Activated CD4-positive, alpha-beta memory T cell treated with anti-CD3 and anti-CD28 coated beads, Interleukin-2, amount 10 ng/mL, durations not matched to agents 7 days and 5 days (primary cell): ENCODE results near the gene TENM3. TPM values are rescaled to one million over a fixed set of nuclear protein-coding genes. Genes with fewer than 3 reads are reported as not detected.

Source experiments
- CTCF ChIA-PET: fragments of 350-600 bp; sonication (Branson Sonifier 250); formaldehyde crosslinking; loops from one replicate; lab custom pipeline; 2021; ENCODE audit warnings: antibody characterized with exemption, inconsistent platforms; lab: Charles Lee
- POLR2A ChIA-PET: fragments of 350-600 bp; sonication (Branson Sonifier 250); formaldehyde crosslinking; loops from one replicate; lab custom pipeline; 2021; ENCODE audit warnings: antibody characterized with exemption; lab: Charles Lee
- DNase-seq: peaks from one replicate; pipeline ENCODE4 v3.0.0-alpha.2; 2020
- H3K27ac Mint-ChIP-seq: one replicate; pipeline ENCODE4 v1.8.0; 2021; ENCODE audit warnings: mild to moderate bottlenecking, mixed read lengths
- H3K27me3 Mint-ChIP-seq: one replicate; pipeline ENCODE4 v1.8.0; 2021; ENCODE audit warnings: mixed read lengths
- H3K36me3 Mint-ChIP-seq: one replicate; pipeline ENCODE4 v1.8.0; 2021; ENCODE audit warnings: low read depth, mixed read lengths
- H3K4me1 Mint-ChIP-seq: one replicate; pipeline ENCODE4 v1.8.0; 2021; ENCODE audit warnings: mixed read lengths
- H3K4me3 Mint-ChIP-seq: one replicate; pipeline ENCODE4 v1.8.0; 2021; ENCODE audit warnings: mild to moderate bottlenecking, mixed read lengths
- H3K9me3 Mint-ChIP-seq: one replicate; pipeline ENCODE4 v1.8.0; 2021; ENCODE audit warnings: mixed read lengths
- total RNA-seq, 2 experiments: library from RNA; stranded (reverse); gene quantifications; one replicate each; pipeline ENCODE4 v1.2.3, GENCODE V29; 2021

Gene TENM3
- total RNA-seq, 2 experiments from 2014 or later = not detected

- Mint-ChIP-seq H3K9me3 (no peaks in the 10 kb centered on the region), H3K27ac (no peak overlapping the region), H3K36me3 (no peaks in the 10 kb centered on the region), H3K4me3 (no peak overlapping the region), H3K4me1 (no peaks in the 10 kb centered on the region), H3K27me3 (no peaks in the 10 kb centered on the region)
- no peak for DNase-seq
- ChIA-PET POLR2A (no interaction called here), CTCF (no interaction called here)
Measured at GRCh38 chr4:182425302-182425701, 182.1 kb downstream of the TENM3 start.

DNA sequence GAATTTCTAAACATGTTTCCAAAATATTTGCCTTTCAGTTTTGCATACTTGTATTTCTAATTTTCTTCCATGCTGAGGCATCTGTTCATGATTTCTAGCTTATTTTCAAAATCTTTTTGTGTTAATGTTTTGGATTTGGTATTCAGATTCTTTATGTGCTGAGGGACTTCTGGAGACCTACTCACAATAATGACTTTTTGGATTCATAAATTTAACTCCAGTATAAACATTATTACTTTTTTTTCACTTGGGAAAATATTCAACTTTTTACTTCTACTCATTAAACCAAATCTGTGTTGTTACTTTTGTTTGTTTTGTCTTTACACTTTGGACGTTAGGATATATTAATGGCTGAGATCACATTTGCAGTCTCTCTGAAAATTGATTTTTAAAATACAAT lies 183.7 kb downstream of the TENM3 start:
- H3K9me3 Mint-ChIP-seq = no peaks in the 10 kb centered on the region
- CTCF ChIA-PET = no interaction called here
- POLR2A ChIA-PET = no interaction called here
- no peaks in the 10 kb centered on the region for H3K4me1 Mint-ChIP-seq
- H3K27ac Mint-ChIP-seq = no peak overlapping the region
- H3K4me3 Mint-ChIP-seq = no peak overlapping the region
- no peaks in the 10 kb centered on the region for H3K27me3 Mint-ChIP-seq
- H3K36me3 Mint-ChIP-seq = no peaks in the 10 kb centered on the region
- DNase-seq = no peak

GRCh38 chr4:182427554-182427953 lies 184.4 kb downstream of the TENM3 start:
- POLR2A ChIA-PET = no interaction called here
- CTCF ChIA-PET = no interaction called here
- Mint-ChIP-seq H3K36me3 (no peaks in the 10 kb centered on the region), H3K9me3 (no peaks in the 10 kb centered on the region), H3K27me3 (no peaks in the 10 kb centered on the region), H3K4me3 (no peak overlapping the region), H3K27ac (no peak overlapping the region), H3K4me1 (no peaks in the 10 kb centered on the region)
- DNase-seq = no peak

GRCh38 chr4:182429896-182430295 lies 186.7 kb downstream of the TENM3 start:
- no peak overlapping the region for H3K4me3 Mint-ChIP-seq
- DNase-seq = no peak
- H3K4me1 Mint-ChIP-seq = no peaks in the 10 kb centered on the region
- H3K27ac Mint-ChIP-seq = no peak overlapping the region
- CTCF ChIA-PET = no interaction called here
- no peaks in the 10 kb centered on the region for H3K9me3 Mint-ChIP-seq
- no peaks in the 10 kb centered on the region for H3K27me3 Mint-ChIP-seq
- H3K36me3 Mint-ChIP-seq = no peaks in the 10 kb centered on the region
- POLR2A ChIA-PET = interaction anchor here (1.1 kb wide), 1 partner anchor 29 kb away, joined by 3 read pairs; no protein-coding TSS in a partner anchor

GRCh38 chr4:182432819-182433218 lies 189.6 kb downstream of the TENM3 start:
- ChIA-PET CTCF (no interaction called here), POLR2A (no interaction called here)
- Mint-ChIP-seq H3K27me3 (no peaks in the 10 kb centered on the region), H3K9me3 (no peaks in the 10 kb centered on the region), H3K4me1 (no peaks in the 10 kb centered on the region), H3K36me3 (no peaks in the 10 kb centered on the region), H3K4me3 (no peak overlapping the region), H3K27ac (no peak overlapping the region)
- DNase-seq = no peak

DNA sequence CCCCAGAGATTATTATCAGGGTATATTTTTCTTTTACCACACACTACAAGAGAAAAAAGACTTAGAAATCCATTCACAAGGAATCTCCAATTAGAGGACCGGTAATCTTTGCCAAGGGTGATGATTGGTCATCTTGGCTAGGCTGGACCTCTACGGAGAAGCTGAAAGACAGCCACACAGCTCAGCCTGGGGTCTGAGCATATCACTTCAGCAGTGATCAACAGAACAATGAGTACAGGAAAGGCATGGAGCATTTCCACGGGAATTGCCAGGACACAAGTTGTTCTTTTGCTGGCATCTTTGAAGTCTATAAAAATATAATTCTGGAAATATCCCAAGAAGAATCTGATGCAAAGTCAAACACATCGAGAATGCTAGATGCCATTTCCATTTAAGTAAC lies 191.5 kb downstream of the TENM3 start:
- CTCF ChIA-PET = no interaction called here
- POLR2A ChIA-PET = no interaction called here
- H3K4me1 Mint-ChIP-seq = no peaks in the 10 kb centered on the region
- no peaks in the 10 kb centered on the region for H3K27me3 Mint-ChIP-seq
- no peak overlapping the region for H3K27ac Mint-ChIP-seq
- DNase-seq = no peak
- no peaks in the 10 kb centered on the region for H3K9me3 Mint-ChIP-seq
- H3K4me3 Mint-ChIP-seq = no peak overlapping the region
- no peaks in the 10 kb centered on the region for H3K36me3 Mint-ChIP-seq

GRCh38 chr4:182435401-182435800 lies 192.2 kb downstream of the TENM3 start:
- POLR2A ChIA-PET = no interaction called here

DNA sequence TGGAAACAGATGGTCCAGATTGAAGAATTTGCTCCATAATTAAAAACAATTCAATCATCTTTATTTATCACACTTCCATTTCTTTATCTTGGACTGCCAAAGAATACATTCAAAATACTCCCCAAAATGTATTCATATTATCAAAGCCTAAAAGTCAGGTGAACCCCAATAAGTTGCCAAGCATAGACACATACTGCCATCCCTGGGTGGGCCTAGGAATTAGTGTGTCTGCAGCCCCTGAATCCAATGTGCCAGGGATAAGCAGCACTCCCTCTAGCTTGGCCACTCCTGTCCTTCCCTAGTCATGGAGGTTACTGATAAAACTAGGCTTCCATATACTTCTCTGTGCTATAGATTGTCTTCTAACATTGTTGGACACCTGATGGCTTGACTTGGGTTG lies 199.9 kb downstream of the TENM3 start:
- no peak for DNase-seq
- Mint-ChIP-seq H3K4me3 (no peak overlapping the region), H3K27ac (no peak overlapping the region), H3K4me1 (peaks cover 3% of the 10 kb centered on the region), H3K27me3 (peaks cover 21% of the 10 kb centered on the region), H3K9me3 (no peaks in the 10 kb centered on the region), H3K36me3 (no peaks in the 10 kb centered on the region)
- POLR2A ChIA-PET = no interaction called here
- CTCF ChIA-PET = no interaction called here

More at GRCh38 chr4:182435401-182435800, 192.2 kb downstream of the TENM3 start:
- CTCF ChIA-PET = no interaction called here
- Mint-ChIP-seq H3K36me3 (no peaks in the 10 kb centered on the region), H3K4me1 (no peaks in the 10 kb centered on the region), H3K4me3 (no peak overlapping the region), H3K27me3 (no peaks in the 10 kb centered on the region), H3K27ac (no peak overlapping the region), H3K9me3 (no peaks in the 10 kb centered on the region)
- DNase-seq = no peak

DNA sequence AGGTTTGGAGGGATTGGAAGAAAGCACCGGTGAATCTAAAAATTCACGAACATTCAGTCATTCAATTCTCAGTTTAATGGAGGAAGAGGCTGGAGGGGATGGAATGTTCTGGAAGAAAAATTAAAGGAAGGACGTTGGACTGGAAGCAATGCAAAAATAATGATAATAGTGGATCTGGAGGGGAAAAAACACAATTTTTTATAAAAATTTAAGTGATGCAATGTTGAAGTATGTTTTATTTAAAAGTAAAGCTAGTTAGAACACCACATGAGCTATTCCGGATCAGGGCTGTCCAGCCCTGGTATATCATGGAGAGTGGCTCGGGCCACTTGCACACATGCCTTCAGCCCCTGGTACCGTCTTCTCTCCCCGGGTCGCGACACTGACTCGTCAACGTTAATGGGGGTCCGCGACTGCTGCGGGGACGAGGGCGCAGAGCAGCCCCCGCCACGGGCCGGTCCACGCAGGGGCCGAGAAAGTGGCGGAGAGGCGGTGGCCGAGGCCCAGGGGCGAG lies 204.6 kb downstream of the TENM3 start:
- Mint-ChIP-seq H3K4me3 (peak overlapping the region; percentile 42), H3K4me1 (peaks cover 13% of the 10 kb centered on the region), H3K36me3 (no peaks in the 10 kb centered on the region), H3K27me3 (peaks cover 53% of the 10 kb centered on the region), H3K27ac (no peak overlapping the region), H3K9me3 (no peaks in the 10 kb centered on the region)
- CTCF ChIA-PET = no interaction called here
- POLR2A ChIA-PET = no interaction called here
- no peak for DNase-seq

DNA sequence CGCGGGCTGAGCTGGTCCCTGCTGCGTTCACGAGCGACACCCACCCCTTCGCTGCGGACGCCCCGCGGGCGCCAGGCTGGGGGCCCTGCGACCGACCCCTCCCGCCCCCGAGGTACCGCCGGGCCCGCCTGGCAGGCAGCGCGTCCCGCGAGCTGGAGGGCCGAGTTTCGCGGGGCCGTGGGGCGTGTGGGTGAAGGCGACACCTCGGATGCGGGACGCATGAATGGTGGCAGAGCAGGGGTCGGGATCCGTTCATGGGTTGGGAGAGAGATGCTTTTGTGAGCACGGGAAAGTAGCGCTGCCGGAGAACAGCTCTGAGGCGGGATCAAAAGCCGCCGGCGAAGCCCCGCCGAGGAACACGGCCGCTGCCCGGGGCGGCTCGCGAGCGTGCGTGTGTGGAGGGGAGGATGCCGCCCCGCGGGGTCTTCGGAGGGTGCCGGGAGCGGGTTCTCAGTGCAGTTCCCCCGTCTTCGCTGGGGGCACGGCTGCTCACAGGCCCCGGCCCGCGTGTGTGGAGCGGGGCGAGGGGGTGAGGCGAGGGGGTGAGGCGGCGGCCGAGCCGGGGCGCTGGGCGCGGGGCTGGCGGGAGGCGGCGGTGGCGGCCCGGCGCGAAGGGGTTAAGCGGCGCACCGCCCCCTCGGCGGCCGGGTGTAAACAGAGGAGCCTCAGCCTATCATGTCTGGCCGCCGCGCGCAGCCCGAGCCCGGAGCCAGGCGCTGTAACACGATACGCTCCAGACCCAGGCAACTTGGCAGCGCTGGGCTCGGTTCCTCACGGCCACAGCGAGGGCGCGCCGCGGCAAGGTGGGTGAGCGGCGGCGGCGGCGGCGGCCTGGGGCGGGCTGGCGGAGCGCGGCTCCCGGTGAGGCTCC lies 205.3 kb downstream of the TENM3 start:
- ChIA-PET CTCF (no interaction called here), POLR2A (no interaction called here)
- Mint-ChIP-seq H3K36me3 (no peaks in the 10 kb centered on the region), H3K4me3 (no peak overlapping the region), H3K9me3 (no peaks in the 10 kb centered on the region), H3K4me1 (peaks cover 13% of the 10 kb centered on the region), H3K27ac (no peak overlapping the region), H3K27me3 (peaks cover 53% of the 10 kb centered on the region)
- DNase-seq = peak; percentile 24

- Mint-ChIP-seq H3K36me3 (no peaks in the 10 kb centered on the region), H3K9me3 (no peaks in the 10 kb centered on the region), H3K27me3 (peaks cover 53% of the 10 kb centered on the region), H3K27ac (no peak overlapping the region), H3K4me1 (peaks cover 13% of the 10 kb centered on the region), H3K4me3 (peak overlapping the region; percentile 46)
- POLR2A ChIA-PET = no interaction called here
- CTCF ChIA-PET = no interaction called here
- no peak for DNase-seq
Measured at GRCh38 chr4:182449186-182449929, 206.2 kb downstream of the TENM3 start.

DNA sequence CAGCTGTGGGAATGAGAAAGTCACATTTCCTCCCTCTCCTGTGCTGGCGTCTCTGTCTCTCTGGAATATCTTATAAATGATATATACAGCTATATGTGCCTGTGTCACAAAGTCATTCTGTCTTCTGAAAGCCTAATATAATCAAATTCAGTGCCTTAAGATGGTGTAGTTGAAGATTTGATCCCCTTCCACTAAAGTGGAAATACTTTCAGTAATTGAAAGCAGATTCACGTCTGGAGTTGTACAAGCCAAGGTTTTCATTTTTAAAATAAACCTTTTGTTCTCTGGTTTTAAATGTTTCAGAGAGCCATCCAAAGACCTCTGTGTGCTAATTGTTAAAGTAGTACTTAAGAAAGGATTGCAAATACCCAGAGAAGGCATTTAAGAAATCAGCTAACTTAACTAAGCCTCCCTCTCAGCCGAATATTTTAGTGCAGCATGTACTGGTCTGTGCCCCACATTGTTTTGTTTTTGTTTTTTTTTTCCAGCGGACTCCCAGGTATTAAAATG lies 206.8 kb downstream of the TENM3 start:
- POLR2A ChIA-PET = no interaction called here
- DNase-seq = no peak
- Mint-ChIP-seq H3K27ac (no peak overlapping the region), H3K36me3 (no peaks in the 10 kb centered on the region), H3K9me3 (no peaks in the 10 kb centered on the region), H3K4me1 (peaks cover 13% of the 10 kb centered on the region), H3K4me3 (no peak overlapping the region), H3K27me3 (peaks cover 53% of the 10 kb centered on the region)
- CTCF ChIA-PET = no interaction called here

DNA sequence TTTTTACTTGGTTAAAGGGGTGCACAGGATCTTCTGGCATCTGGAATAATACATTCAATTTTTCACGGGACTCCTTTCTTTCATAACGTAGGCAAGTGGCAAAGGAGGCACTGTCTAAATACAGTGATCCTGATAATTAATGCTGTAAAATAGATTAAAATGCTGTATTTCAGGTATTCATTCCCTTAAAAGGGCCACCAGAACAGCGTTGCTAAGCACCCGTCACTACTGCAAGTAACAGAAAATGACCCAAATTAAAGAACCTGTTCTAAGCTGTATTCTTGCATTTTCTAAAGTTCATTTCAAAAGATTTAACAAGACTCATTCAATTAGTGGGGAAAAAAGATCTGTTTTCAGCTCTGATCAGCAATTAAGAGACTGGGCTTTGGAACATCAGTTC lies 208.2 kb downstream of the TENM3 start:
- H3K27me3 Mint-ChIP-seq = peaks cover 50% of the 10 kb centered on the region
- no peaks in the 10 kb centered on the region for H3K9me3 Mint-ChIP-seq
- H3K27ac Mint-ChIP-seq = no peak overlapping the region
- no peak overlapping the region for H3K4me3 Mint-ChIP-seq
- no peak for DNase-seq
- ChIA-PET POLR2A (no interaction called here), CTCF (no interaction called here)
- no peaks in the 10 kb centered on the region for H3K36me3 Mint-ChIP-seq
- peaks cover 13% of the 10 kb centered on the region for H3K4me1 Mint-ChIP-seq
